Measurements from ENCODE around the gene KATNB1.
A peak's percentile ranks its signal among the peaks of the same experiment; 100 is the strongest.

KATNB1 gene

DNA sequence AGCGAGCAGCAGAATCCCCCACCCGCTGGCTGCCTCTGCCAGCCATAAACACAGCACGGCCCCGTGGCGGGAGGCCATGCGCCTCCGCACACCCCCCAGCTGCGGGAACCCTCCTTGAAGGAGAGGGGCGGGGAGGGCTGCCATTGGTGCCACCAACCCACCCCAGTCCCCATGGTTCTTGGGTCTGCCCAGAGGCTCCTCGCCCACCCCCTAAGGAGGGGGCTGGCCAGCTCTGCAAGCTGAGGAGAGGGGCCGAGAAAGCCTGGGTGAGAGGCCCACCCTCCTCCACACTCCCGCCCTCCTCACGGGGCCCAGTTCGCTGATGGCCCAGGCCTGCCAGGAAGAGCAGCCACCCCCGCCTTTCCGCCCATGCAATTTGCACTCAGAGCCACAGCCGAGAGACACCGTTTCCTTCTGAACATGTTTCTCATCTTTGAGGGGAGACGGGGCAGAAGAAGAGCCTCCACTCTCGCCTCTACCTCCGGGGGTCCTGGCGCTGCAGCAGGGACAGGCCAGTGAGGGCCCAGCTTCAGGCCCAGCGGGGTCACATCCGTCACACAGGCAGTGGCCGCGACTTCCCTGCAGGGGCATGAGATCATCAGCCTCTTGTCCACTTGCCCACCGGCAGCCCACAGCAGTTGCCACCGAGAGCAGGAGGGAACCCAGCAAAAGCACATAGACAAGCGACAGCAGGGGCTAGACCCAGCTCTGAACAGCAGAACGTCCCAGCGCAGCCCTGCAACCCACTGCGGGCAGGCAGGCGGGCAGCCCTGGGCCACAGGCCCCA is 23.0 kb downstream of the KATNB1 start:
- no peak for DNase-seq

DNA sequence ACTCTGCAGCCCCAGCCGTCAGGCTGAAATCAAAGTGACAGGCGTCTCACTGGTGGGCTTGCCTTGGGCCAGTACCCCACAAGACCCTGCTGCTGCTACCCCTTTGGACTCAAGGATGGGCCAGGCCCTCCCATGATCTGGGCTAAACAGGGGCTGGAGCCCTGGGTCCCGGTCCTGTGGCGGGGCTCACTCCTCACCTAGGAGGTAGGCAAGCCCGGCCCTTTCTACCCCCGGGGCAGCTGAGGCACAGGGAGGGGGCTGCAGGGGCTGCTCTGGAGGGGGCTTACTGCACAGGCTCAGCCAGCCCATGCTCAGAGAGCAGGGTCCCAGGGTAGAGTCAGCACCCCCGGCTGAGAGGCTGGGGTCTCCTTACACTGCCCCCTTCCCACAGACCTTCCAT is 23.6 kb downstream of the KATNB1 start:
- no peak for DNase-seq

DNA sequence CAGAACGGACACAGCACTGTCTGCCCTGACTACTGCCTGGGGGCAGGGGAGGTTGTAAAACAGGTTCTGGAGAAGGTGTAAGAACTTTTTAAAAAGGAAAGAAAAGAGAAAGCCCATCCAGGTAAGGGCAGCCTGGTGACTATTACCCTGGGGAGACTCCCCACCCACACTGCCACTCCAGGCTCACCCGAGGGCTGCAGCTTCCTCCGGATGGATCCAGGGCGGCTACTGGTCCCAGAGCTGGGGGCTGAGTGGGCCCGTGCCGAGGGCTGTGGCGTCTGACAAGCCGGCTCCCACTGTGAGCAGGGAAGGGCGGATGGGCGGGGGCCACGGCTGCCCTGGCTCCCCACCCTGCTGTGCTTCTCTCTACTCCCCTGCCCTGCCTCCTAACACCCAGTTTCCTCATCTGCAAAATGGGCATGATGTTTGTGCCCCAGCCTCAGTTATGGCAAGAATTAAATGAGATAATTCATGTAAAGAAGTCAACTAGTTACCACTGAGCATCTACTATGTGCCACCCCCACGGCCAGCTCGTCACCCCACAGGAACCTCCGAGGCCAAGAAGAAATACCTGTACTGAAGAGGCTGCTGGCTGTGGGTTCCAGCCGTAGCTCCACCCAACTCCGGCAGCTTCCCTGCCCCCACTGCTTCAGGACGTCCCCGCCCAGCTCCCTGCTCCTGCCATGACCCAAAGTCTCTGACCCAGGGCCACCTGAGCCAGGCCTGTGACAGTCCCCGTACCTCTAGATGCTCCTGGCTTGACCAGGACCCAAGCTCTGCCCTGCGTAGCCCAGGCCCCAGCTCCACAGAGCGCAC is 24.2 kb downstream of the KATNB1 start:
- DNase-seq = no peak

DNA sequence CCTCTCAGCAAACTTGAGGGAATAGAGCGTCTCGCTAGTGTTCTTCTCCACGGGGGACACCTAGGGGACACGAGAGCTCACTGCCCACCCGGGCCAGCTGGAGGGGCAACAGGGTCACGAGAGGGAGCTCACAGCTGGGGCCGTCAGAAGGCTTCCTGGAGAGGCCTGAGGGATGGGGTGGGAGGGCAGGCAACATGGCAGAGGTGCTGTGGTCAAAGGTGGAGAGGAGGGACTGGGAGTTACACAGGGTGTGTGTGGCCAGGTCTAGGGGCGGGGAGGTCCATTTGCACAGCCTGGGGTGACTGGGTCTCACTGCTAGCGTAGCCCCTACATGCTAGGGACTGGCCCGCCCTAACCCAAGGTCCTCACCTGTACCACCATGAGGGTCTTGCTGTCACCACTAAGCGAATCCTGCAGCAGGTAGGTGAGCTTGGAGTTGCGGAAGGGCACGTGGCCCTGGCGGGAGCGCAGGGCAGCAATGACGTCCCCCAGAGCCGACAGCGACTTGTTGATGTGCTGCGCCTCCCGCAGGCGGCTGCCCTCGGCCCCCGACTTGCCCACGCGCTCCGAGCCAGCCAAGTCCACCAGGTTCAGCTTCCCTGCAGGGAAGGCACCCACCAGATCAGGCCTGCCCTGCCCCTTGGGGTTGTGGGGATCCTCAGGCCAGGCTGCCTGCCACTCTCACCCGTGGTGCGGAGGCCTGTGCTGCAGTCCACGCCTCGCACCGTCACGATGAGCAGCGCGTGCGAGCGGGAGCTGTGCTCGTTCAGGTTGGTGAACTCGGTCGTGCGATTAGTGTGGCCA is 25.0 kb downstream of the KATNB1 start:
- no peak for DNase-seq

DNA sequence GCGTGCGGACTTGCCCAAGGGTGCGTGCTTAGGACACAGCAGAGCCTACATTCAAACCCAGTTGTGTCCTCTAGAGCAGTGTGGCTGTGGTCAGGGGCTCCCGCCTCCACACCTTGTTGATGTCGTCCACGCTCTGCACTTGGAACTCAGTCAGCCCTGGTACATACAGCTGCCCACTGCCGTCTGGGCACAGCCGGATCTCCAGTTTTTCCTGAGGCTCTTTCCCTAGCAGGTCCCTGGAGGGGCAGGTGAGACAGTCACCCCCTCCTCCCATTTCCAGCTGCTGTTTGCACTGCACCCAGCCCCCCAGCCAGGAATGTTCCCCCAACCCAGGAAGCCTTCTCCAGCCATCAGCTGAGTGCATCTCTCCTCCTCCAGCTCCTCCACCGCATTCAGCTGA is 25.7 kb downstream of the KATNB1 start:
- no peak for DNase-seq

DNA sequence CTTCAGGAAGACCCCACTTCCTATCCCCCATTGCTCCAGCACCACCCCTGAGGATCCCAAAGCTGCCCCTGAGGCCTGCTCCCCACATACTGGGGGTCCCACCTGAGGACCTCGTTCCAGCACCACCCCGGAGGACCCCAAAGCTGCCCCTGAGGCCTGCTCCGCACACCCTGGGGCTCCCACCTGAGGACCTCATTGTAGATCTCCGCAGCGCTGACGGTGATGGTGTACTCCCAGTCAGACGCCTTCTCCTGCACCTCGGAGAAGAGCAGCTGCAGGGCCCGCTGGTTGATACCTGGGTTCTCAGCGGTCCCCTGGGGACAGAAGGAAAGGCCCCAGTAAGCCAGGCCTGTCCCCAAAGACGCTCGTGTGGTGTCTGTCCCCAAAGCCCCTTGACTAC is 26.4 kb downstream of the KATNB1 start:
- no peak for DNase-seq

DNA sequence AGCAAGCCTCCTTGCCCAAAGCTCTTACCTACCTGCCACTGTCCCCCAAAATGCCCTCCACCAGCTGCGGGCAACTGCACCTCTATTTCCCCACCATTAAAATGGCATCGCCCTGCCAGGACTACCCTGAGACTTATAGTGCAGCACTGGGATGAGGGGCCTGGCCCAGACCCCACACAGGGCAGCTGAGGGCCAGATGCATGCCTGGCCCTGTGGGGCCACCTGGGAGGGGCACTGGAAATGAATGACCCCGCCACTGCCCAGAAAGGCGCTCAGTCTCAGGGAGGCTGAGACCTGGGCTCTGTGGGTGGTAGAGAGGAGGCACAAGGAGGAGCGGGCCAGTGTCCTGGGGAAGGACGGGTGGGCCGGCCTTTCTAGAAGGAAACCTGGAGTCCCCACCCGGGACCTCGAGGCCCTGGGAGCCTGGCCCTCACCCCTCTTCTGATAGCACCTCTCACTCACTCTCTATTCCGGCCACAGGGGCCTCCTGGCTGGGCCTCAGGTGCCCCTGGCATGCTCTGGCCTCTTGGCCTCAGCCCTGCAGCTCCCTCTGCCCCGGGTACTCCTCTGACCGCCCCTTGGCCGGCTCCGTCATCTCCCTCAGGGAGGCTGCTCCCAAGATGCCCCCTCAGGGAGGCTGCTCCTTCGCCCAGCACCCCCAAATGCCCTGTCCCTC is 26.9 kb downstream of the KATNB1 start:
- DNase-seq = no peak

DNA sequence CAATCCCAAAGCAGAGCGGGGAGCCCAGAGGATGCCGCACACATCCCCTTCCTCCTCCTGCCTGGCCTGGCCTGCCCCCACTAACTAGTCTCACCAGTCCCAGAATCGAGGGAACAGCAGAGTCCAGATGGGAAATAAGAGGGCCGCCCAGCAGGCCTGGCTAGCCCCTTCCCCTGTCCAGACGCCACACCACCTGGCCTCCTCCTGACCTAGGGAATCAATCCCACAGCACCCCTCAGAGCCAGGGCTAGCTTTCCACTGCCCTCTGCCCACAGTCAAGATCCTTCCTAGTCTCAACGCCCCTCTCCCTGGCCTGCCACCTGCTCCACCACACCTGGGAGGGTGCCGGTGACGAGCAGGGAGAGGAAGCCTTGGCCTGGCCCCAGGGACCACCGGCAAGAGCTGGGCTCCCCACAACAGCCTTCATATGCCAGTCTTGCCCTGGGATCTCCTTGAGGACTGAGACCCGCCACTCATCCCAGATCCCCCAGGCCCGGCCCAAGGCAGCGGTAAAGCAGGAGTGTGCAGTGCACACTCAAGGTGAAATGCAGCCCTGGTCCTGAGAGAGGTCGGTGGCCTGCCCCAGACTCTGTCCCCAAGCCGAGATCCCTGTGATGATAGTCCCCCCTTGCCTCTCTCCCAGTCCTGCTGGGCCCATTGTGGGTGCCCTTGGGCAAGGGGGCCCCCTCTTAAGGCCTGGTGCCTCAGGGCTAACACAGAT is 27.9 kb downstream of the KATNB1 start:
- no peak for DNase-seq

DNA sequence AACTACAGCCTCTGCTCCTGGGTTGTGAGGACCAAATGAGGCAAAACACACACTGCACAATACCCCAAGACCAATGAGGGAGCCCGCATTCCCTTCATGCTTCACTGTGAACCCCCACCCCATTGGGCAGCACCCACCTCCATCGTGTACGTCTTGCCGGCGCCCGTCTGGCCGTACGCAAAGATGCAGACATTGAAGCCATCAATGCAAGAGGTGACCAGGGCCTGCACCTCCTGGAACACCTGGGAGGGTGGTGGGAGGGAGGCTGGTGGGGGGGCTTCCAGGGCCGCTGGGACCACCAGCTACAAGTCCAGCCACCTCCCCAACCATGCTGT is 28.4 kb downstream of the KATNB1 start:
- no peak for DNase-seq

DNA sequence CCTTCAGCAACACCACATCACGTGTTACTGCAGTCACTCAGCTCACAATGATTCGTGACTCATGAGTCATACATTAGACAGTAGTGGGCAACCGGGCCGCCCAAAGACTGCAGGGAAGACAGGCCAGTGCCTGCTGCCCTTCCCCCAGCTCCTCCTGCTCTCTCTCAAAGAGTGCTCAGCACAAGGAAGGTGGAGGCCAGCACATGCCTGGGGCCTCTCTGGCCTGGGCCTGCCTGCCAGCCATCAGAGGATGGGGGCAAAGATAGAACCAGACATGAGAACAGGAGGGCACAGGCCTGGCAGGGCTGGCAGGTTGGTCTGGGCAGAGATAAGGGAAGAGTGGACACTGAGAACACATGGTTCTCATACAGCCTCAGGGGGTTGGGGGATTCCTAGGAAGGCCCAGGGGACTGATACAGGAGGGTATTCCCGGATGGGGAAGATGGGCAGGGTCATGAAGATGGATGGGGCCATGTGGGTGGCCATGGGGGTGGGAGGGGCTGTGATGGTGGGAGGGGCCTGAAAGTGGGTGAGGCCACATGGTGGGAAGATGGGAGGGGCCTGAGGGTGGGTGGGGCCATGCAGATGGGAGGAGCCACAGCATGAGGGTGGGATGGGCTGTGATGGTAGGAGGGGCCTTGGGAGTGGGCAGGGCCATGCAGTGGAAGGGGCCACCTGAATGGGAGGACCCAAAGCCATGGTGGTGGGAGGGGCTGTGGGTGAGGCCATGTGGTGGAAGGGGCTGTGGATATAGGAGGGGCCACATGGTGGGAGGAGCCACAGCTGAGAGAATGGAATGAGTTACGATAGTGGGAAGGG is 29.0 kb downstream of the KATNB1 start:
- DNase-seq = peak; percentile 14 to 24

DNA sequence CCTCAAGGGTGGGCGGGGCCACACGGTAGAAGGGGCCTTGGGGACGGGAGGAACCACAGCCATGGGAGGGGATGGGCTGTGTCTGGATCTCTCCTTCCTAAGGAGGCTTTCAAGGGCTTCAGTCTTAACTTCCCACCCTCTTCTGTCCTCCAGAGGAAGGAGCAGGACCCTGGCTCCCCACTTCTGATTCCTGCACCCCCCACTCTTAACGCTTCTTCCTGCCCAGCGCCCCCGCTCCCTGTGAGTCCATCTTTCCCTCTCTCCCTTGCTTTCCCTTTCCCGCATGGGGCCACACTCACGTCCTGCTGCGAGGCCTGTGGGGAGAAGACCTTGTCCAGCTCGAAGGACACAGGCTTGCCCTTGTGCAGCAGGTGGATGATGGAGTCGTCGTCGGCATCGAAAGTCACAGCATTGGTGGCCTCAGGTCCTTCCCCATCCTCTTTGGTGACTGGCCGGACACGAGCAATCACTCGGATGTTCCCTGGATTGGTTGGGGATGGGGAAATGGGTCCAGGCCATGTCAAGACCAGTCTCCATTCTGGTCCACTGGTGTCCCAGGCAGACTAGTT is 29.7 kb downstream of the KATNB1 start:
- no peak for DNase-seq

DNA sequence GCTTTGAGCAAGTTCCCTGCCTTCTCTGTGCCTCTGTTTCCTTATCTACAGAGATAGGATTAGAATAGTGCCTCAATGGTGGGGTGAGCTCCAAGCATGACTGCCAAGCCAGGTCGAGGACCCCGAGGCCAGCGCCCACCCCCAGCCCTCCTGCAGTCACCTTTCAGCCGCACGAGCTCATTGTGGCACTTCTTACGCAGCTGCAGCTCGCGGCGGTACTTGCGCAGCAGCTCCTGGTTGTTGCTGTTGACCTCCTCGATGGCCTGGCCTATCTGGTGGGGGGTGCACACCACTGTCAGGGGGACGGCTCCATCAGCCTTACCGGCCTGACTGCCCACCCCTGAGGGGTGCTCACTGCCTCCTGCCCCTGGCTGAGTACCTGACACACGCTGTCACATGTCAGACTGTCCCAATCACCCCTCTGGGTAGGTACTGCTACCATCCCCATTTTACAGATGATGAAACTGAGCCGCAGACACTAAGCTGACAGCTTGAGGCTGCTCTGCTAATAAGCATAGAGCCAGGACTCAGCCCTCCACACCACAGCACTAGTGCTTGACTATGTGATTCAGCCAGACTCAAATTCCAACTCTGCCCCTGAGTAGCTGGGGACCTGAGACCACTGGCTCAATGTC is 31.3 kb downstream of the KATNB1 start:
- DNase-seq = no peak

DNA sequence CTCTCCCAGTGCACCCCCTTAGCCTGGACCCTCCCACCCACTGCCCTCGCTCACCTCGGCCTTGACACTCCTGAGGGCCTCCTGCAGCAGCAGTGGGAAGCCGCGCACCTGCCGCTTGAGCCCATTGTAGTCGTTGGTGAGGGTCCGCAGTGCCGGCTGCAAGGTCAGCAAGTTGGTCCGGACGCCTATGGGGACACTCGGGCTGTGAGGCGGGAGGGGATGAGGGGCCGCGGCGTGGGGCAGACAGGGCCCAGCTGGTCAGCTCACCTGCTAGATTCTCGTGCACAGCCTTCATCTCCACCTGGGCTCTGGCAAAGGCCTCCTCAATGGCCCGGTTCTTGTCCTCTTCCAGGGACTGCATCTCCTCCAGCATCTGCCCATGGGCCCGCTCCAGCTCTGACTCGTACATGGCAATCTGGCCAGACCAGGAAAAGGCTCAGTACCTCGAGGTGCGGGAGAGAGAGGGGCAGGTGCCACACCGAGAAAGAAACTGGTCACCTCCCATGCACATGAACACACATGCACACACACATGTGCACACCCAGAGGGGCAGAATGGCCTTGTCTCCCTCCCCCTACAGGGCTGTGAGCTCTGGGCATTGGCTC is 34.1 kb downstream of the KATNB1 start:
- no peak for DNase-seq

DNA sequence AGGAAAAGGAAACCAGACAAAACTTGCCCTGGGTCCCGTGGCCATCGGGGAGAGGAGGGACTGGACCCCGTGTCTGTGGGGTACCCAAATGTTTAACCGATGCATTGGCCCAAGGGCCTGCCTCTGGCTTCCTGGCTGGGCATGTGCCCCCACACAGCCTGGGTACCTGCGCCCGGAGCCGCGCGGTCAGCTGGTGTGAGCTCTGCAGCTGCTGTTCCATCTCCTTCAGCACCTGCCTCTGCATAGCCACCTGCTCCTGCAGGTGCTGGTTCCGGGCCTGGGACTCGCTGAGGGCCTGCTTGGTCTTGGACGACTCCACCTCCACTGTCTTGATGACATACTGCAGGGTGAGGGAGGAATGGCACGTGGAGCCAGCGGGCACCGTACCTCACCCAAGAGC is 34.8 kb downstream of the KATNB1 start:
- DNase-seq = no peak

DNA sequence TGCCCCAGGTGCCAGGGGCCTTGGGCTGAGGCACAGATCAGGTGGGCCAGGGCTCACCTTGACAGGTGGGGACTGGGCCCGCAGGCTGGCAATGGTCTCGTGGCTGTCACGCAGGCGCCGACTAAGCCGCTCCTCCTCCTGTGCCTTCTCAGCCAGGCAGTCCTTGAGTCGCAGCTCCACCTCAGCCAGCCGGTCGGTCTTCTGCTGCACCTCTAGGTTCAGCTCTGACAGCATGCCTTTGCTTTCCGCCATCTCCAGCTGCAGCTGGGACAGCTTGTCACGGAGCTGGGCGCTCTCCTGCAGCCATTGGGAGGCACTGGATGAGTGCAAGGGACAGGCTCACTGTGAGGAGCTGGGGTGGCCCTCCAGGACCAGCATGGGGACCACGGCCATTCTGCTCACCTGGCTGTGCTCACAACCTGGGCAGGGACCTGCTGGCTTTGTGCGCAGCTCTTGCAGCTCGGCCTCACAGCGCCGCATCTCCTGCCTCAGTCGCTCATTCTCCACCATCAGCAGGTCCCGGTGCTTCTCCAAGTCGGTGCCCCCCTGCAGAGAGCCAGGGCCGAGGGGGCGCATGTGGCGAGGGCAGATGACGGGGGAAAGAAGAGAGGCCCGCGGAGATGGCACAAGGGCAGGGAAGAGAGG is 35.7 kb downstream of the KATNB1 start:
- DNase-seq = no peak

DNA sequence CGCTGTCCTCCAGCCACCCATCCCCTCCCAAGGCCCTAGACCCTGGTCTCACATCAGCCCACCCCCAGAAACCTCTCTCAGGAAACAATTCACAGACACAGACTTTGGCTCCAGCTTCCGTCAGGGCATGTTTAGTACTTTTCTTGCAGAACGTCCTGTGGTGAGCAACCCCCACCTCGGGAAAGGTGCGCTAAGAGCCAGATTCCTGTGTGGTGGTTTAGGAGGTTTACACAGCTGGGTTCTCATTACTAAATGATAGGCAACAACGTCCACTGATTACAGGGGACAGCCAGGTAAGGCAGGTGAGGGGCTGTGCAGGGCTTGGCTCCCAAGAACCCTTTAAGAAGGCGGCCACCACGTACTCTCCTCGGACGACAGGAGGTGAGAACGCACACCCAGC is 37.4 kb downstream of the KATNB1 start:
- DNase-seq = no peak

DNA sequence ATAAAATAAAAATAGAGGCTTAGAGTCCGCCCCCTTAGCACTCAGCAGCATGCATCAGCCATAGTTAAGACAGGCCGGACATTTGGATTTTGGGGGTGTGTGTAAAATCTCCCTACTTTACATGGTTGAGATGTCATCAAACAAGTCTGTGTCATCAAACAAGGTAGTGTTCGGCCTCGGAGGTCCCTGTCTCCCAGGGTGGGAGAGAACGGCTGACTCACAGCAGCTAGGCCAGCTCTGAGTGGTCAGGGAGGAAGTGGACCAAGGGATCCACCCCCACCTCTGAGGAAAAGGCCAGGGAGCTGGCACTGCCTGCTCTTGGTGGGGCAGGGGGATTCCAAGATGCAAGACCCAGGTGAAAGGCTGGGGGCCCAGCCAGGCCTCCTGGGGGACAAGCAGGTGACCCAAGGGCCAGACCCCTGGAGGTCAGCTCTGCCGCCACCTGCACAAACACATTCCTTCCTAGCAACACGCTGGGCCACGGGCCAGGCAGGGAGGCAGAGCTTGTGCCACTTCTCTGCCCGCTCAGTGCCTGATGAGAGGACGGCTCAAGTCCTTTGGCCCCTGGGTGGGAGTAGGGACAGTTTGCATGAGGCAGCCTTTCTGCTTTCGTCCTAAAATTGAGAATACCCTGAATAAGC is 38.2 kb downstream of the KATNB1 start:
- no peak for DNase-seq

DNA sequence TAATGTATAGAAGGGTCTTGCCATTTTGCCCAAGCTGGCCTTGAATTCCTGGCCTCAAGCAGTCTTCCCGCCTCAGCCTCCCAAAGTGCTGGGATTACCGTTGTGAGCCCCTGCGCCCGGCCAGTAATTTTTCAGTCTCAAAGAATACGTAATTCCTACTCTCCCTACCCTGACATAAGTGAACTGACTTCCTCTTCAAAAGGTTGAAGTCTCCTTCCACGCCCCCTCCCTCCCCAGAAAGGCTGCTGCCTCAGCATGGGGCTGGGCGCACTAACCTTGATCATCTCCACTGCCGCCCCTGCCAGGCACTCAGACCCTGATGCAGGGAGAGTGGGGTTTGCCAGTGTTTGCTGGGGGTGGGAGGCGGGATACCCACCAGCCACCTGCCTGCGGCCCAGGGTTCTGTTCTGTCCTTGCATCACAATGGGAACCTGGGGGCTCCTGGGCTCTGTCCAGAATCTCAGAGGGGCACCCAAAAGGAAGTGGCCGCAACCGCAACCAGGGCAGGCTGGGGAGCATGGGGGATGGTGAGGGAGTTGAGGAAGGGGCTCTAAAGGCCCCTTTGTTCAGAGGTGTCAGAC is 39.2 kb downstream of the KATNB1 start:
- no peak for DNase-seq

All from stimulated activated CD4-positive, alpha-beta T cell treated with anti-CD3 and anti-CD28 coated beads, Interleukin-2, amount 100 ng/mL, for 48 hours (primary cell).